ENCODE measurements around the gene HS3ST3B1.

The HS3ST3B1 gene

DNA sequence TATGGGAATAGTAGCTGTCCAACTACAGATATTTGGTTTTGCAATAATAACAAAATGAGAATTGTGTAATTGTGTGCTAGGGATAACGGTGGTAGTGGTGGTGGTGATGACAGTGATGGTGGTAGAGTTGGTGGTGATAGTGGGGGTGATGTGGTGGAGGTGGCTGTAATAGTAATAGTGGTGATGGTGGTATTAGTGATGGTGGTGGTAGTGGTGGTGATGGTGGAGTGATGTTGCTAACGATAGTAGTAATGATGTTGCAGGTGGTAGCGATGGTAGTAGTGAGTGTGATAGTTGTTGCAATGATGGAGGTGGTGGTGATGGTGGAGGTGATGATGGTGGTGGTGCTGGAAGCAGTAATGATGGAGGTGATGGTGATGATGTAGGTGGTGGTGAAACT, 94.4 kb downstream of the HS3ST3B1 start:
- Histone ChIP-seq H3K27me3 (ENCODE audit: insufficient read depth, poor library complexity, severe bottlenecking) (no peaks in the 10 kb centered on the region), H3K4me3 (replicated peaks; ENCODE audit: insufficient read depth, low read length) (no peak overlapping the region), H3K27ac (replicated peaks) (no peak overlapping the region)
- DNase-seq (ENCODE audit: low read depth in 1 of 2, low spot score in 1 of 2): no peak
- TF ChIP-seq, protein P1, sequence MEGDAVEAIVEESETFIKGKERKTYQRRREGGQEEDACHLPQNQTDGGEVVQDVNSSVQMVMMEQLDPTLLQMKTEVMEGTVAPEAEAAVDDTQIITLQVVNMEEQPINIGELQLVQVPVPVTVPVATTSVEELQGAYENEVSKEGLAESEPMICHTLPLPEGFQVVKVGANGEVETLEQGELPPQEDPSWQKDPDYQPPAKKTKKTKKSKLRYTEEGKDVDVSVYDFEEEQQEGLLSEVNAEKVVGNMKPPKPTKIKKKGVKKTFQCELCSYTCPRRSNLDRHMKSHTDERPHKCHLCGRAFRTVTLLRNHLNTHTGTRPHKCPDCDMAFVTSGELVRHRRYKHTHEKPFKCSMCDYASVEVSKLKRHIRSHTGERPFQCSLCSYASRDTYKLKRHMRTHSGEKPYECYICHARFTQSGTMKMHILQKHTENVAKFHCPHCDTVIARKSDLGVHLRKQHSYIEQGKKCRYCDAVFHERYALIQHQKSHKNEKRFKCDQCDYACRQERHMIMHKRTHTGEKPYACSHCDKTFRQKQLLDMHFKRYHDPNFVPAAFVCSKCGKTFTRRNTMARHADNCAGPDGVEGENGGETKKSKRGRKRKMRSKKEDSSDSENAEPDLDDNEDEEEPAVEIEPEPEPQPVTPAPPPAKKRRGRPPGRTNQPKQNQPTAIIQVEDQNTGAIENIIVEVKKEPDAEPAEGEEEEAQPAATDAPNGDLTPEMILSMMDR (IDR thresholded peaks at IDR 0.05; ENCODE audit: insufficient read depth, low read length): no peak
- TF ChIP-seq SPI1 (IDR thresholded peaks at IDR 0.05; ENCODE audit: borderline replicate concordance, low read depth) (no peak), POLR2AphosphoS5 (IDR thresholded peaks at IDR 0.05; ENCODE audit: low read depth) (no peak), GABPA (IDR thresholded peaks at IDR 0.05; ENCODE audit: low read depth) (no peak)
- TF ChIP-seq, protein P2, sequence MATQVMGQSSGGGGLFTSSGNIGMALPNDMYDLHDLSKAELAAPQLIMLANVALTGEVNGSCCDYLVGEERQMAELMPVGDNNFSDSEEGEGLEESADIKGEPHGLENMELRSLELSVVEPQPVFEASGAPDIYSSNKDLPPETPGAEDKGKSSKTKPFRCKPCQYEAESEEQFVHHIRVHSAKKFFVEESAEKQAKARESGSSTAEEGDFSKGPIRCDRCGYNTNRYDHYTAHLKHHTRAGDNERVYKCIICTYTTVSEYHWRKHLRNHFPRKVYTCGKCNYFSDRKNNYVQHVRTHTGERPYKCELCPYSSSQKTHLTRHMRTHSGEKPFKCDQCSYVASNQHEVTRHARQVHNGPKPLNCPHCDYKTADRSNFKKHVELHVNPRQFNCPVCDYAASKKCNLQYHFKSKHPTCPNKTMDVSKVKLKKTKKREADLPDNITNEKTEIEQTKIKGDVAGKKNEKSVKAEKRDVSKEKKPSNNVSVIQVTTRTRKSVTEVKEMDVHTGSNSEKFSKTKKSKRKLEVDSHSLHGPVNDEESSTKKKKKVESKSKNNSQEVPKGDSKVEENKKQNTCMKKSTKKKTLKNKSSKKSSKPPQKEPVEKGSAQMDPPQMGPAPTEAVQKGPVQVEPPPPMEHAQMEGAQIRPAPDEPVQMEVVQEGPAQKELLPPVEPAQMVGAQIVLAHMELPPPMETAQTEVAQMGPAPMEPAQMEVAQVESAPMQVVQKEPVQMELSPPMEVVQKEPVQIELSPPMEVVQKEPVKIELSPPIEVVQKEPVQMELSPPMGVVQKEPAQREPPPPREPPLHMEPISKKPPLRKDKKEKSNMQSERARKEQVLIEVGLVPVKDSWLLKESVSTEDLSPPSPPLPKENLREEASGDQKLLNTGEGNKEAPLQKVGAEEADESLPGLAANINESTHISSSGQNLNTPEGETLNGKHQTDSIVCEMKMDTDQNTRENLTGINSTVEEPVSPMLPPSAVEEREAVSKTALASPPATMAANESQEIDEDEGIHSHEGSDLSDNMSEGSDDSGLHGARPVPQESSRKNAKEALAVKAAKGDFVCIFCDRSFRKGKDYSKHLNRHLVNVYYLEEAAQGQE (IDR thresholded peaks at IDR 0.05; ENCODE audit: insufficient replicate concordance, low read depth): no peak

DNA sequence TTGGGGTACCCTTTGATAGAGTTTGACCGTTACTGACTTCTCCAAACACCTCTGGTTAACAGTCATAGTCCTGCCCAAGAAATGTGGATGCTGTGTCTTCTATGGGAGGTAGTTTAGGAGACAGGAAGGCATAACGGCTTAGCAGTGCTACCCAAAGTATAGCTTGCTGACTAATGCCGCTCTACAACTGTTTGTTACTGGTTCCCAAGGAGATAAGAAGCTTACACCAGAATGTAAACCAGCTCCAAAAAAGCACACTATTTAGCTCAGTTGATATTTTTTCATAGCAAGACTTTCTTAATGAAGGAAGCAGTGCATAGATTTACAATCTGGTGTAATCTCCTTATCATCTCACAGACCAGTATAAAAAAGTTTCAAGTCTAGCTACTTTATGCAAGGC, 95.7 kb downstream of the HS3ST3B1 start:
- no peak overlapping the region for H3K27ac ChIP-seq (replicated peaks)
- no peak for DNase-seq (ENCODE audit: low read depth in 1 of 2, low spot score in 1 of 2)
- no peaks in the 10 kb centered on the region for H3K27me3 ChIP-seq (ENCODE audit: insufficient read depth, poor library complexity, severe bottlenecking)
- no peak overlapping the region for H3K4me3 ChIP-seq (replicated peaks; ENCODE audit: insufficient read depth, low read length)
- no peak for TF ChIP-seq SPI1 (IDR thresholded peaks at IDR 0.05; ENCODE audit: borderline replicate concordance, low read depth)
- TF ChIP-seq, protein P2 (IDR thresholded peaks at IDR 0.05; ENCODE audit: insufficient replicate concordance, low read depth): no peak
- TF ChIP-seq POLR2AphosphoS5 (IDR thresholded peaks at IDR 0.05; ENCODE audit: low read depth): no peak
- TF ChIP-seq, protein P1 (IDR thresholded peaks at IDR 0.05; ENCODE audit: insufficient read depth, low read length): no peak
- TF ChIP-seq GABPA (IDR thresholded peaks at IDR 0.05; ENCODE audit: low read depth): no peak

DNA sequence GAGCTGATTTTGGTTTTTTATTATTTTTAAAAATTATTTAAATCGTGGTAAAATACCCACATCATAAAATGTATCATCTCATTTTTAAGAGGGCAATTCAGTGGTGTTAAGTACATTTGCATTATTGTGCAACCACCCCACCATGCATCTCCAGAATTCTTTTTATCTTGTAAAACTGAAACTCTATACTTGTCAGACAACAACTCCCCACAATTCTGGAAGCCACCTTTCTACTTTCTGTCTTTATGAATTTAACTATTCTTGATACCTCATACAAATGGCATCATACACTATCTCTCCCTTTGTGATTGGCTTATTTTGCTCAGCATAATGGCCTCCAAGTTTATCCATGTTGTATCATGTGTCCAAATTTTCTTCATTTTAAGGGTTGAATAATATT, 97.9 kb downstream of the HS3ST3B1 start:
- Histone ChIP-seq H3K27ac (replicated peaks) (no peak overlapping the region), H3K4me3 (replicated peaks; ENCODE audit: insufficient read depth, low read length) (no peak overlapping the region), H3K27me3 (ENCODE audit: insufficient read depth, poor library complexity, severe bottlenecking) (no peaks in the 10 kb centered on the region)
- TF ChIP-seq, protein P1 (IDR thresholded peaks at IDR 0.05; ENCODE audit: insufficient read depth, low read length): no peak
- no peak for TF ChIP-seq GABPA (IDR thresholded peaks at IDR 0.05; ENCODE audit: low read depth)
- TF ChIP-seq, protein P2 (IDR thresholded peaks at IDR 0.05; ENCODE audit: insufficient replicate concordance, low read depth): no peak
- no peak for TF ChIP-seq POLR2AphosphoS5 (IDR thresholded peaks at IDR 0.05; ENCODE audit: low read depth)
- no peak for TF ChIP-seq SPI1 (IDR thresholded peaks at IDR 0.05; ENCODE audit: borderline replicate concordance, low read depth)
- DNase-seq (ENCODE audit: low read depth in 1 of 2, low spot score in 1 of 2): no peak

Data from HL-60 (cell line).